HT-29 (cell line): ENCODE data around the gene PSMC1. TPM values are rescaled to one million over a fixed set of nuclear protein-coding genes. Genes with fewer than 3 reads are reported as not detected.
A peak's percentile ranks its signal among the peaks of the same experiment; 100 is the strongest.

ENCODE experiments used
- DNase-seq: peaks from one replicate; pipeline ENCODE4 v3.0.0-alpha.2; 2015; ENCODE audit warnings: low spot score
- total RNA-seq: library from RNA; depleted of rRNA; stranded (reverse); fragments of >200 nt; shearing (Covaris generic); gene quantifications from 2 replicates; pipeline ENCODE4 v1.2.3, GENCODE V29; 2014; rRNA removed

Gene PSMC1
- total RNA-seq, 1 experiment from 2014 or later: 46.0 TPM

GRCh38 chr14:90301122-90301521 lies 44.8 kb downstream of the PSMC1 start:
- no peak for DNase-seq

GRCh38 chr14:90301668-90302090 lies 45.3 kb downstream of the PSMC1 start:
- peak; percentile 52 for DNase-seq

GRCh38 chr14:90302529-90303303 lies 46.4 kb downstream of the PSMC1 start:
- DNase-seq: no peak

DNA sequence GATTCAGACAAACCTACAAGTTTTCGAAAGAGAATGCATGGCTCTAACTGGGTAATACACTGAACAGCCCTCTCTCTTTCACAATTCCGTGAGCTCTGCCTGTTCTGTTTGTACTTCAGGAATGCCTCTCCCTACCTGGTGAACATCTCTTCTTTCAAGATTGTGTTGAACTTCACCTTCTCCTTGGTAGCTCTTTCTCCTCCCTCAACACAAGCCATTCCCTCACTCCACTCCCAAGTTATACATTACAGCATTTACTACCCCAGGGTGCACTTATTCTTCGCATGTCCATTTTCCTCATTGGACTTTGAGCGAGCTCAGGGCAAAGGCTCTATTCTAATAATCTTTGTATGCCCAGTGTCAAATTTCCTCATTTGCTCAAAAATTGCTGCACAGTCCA lies 47.1 kb downstream of the PSMC1 start:
- no peak for DNase-seq

DNA sequence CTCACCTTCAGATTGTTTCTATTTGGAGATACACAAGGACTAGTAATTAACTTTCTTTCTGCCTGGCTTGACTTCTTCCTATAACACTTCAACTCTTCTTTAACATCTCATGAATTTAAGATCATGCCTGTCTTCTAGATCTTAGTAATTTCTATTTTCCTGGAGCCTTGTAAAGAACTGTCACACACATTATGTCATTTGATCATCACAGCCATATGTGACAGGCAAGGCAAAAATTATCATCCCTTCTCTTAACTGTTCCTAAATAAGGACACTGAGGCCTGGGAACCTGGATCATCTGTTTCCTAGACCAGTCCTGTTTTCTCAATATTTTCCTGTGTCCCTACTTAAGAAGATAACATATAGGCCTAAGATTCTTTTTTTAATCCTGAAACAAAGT lies 48.1 kb downstream of the PSMC1 start:
- no peak for DNase-seq

DNA sequence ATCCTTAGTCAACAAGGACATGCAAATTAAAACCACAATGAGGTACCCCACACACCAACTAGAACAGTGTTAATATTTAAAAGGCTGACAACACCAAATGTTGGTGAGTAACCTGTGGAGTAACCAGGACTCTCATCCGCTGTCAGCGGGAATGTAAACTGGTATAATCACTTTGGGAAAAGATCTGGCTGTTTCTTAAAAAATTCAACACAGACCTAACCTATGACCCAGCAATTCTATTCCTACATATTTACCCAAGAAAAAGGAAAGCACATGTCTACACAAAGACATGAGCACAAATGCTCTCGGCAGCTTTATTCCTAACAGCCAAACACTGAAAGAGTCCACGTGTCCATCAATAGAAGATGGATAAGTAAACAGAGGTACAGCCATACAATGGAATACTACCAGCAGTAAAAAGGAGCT lies 48.8 kb downstream of the PSMC1 start:
- DNase-seq: no peak

DNA sequence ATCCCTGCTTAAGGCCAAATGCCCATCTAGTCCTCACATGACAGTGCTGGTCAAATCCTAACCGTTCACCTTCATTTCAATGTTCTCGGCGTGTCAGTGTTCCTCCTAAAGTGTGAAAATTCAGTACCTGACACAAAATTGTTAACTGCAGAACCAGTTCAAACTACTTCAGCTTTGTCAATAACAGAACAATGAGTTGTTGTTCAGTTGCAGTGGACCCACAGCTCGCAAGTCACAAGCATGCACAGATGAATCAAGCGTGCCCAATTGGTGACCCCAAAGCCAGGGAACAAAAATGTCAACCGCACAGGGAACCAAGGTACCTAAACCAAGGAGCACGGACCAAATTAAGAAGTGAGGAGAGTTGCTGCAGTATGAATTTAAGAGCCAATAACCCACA lies 52.2 kb downstream of the PSMC1 start:
- DNase-seq: no peak

DNA sequence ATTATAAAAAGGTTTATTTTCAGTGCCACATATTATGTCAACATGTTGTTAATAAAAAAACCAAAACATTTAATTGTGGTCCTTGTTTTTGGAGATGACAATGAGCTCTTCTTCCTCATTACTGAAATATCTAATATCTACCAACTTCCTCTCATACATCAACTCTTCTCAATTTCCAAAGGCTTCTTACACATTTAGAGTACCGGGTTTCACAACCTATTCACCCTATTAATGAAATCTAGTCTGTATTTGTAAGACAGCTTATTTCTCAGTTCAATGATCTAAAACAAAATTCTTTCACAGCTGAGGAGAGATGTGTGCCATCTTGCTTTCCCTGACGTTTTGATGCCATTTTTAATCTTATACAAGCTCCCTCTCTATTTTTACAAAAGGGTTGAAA lies 60.9 kb downstream of the PSMC1 start:
- DNase-seq: no peak

GRCh38 chr14:90318016-90318415 lies 61.7 kb downstream of the PSMC1 start:
- no peak for DNase-seq

- DNase-seq: no peak
These were observed 62.8 kb downstream of the PSMC1 start for GRCh38 chr14:90319173-90319572.

DNA sequence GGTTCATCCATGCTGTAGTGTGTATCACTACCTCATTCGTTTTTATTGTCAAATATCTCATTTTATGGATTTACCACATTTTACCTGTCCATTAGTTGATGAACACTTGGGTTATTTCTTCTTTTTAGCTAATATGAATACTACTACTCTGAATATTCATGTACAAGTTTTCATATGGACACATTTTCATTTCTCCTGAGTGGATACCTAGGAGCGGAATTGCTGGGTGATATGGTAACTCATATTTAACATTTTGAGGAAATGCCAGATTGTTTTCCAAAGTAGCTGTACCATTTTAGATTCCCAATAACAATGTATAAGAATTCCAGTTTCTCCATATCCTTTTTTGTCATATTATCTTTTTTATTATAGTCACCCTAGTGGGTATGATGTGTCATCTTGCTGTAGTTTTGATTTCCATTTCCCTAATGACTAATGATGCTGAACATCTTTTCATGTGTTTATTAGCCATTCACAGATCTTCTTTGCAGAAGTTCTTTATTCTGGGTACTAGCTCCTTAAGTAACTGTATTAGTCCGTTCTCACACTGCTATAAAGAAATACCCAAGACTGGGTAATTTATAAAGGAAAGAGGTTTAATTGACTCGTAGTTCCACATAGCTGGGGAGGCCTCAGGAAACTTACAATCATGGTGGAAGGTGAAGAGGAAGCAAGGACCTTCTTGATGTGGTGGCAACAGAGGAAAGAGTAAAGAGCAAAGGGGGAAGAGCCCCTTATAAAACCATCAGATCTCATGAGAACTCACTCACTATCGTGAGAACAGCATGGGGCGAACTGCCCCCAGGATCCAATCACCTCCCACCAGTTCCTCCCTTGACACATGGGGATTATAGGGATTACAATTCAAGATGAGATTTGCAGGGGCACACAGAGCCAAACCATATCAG lies 63.5 kb downstream of the PSMC1 start:
- DNase-seq: no peak

DNA sequence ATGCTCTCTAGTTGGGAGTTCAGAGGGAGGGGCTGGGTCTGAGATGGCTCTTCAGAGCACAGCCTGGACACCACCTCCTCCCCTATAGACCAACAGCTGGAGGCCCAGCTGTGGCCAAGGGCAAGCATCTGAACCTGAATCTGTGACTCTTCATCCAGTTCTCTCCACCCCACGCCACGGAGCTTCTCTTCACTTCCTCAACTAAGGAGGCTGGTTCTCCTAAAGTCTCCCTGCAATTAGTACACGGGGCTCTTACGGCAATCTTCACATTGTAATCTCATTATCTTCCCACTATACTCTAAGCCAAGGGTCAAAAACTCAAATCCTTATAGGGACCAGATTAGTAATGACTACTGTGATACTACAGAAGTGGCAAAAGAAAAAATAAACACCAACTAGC lies 65.5 kb downstream of the PSMC1 start:
- DNase-seq: no peak

Other genes starting within 250 kb of the PSMC1 start
- gene KCNK13, start 194.6 kb upstream of the PSMC1 start, total RNA-seq: not detected in 2 replicates
- 7.0 and 10.1 TPM in 2 replicates for gene NRDE2, start 75.4 kb downstream of the PSMC1 start, total RNA-seq
- 735 and 752 TPM in 2 replicates for gene CALM1, start 140.5 kb downstream of the PSMC1 start, total RNA-seq